ENCODE data around the gene USH2A.

USH2A gene

GRCh38 chr1:216303690-216304089 lies 119.6 kb downstream of the USH2A start:
- no peak for DNase-seq (ENCODE audit: extremely low read depth in 1 of 2, low read depth in 1 of 2)

DNA sequence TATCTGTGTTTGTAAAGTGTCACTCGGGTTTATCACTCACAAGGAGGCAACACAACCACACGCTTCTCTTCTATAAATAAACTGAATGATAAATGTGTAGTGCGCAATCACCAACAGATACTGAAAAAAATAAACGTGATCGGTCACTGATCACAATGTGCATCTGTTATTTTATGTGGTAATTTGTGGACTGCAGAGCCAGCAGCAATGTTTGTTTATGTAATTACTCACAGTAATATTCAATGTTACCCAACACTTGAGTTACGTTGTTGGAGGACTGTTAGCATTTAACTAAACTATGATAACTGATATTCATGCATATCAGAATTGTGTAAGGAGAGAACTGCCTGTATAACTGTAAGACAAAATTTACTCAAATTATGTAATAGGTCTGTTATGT lies 129.6 kb downstream of the USH2A start:
- no peak for DNase-seq (ENCODE audit: extremely low read depth in 1 of 2, low read depth in 1 of 2)

DNA sequence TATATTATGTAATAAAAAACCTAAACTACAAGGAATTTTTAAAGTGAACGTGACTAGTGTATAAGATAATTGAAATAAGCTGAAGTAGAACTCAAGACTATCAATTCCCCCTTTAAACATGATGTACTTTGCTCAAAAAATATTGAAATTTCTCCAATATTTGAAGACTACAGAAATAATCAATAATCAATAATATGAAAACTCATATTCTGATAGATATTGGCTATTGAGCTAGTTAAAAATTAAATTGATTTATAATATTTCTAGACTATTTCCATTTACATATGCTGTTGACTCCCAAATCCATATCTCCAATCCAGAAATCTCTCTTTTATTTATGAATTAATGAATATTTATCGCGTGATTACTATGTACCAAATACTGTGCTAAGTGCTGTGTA lies 133.2 kb downstream of the USH2A start:
- no peak for DNase-seq (ENCODE audit: extremely low read depth in 1 of 2, low read depth in 1 of 2)

- DNase-seq (ENCODE audit: extremely low read depth in 1 of 2, low read depth in 1 of 2), result no peak
These were observed 138.2 kb downstream of the USH2A start for GRCh38 chr1:216285052-216285451.

GRCh38 chr1:216281757-216282156 lies 141.5 kb downstream of the USH2A start:
- DNase-seq (ENCODE audit: extremely low read depth in 1 of 2, low read depth in 1 of 2), result no peak

- DNase-seq (ENCODE audit: extremely low read depth in 1 of 2, low read depth in 1 of 2), result no peak
These were observed 153.0 kb downstream of the USH2A start for GRCh38 chr1:216270086-216270773.

DNA sequence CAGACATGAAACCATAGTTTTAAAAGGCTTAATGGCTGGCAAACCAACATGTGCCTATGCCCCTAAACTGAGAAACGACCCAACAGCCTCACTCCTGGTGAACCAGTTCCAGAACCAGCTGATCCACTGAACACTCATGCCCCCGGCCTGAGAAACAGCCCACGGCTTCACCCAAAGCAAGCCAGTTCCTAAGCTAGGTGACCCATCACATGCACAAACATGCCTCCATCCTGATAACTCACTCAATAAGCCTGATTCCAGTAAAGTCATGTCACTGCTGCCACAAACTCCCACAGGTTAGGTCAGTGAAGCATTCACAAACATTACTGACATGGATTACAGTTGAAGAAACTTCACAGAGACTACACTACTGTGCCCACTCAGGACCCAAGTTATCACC lies 161.6 kb downstream of the USH2A start:
- no peak for DNase-seq (ENCODE audit: extremely low read depth in 1 of 2, low read depth in 1 of 2)

DNA sequence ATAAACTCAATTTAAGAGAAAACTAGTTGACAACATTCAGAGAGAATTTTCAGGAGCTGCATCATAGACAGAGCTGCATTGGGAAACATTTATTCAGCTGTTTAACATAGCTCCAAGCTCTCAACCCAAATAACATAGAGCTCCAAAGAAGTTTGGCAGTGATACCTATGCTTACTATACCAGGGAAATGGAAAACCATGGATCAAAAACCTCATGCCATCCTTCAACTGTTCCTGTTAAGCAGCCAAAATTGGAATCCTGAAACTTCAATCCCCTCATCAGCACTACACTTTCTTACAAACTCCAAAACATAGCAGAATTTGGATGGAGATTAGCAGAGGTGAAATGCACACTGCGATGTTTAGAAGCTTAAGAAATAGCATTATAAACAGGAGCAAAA lies 164.4 kb downstream of the USH2A start:
- no peak for DNase-seq (ENCODE audit: extremely low read depth in 1 of 2, low read depth in 1 of 2)

DNA sequence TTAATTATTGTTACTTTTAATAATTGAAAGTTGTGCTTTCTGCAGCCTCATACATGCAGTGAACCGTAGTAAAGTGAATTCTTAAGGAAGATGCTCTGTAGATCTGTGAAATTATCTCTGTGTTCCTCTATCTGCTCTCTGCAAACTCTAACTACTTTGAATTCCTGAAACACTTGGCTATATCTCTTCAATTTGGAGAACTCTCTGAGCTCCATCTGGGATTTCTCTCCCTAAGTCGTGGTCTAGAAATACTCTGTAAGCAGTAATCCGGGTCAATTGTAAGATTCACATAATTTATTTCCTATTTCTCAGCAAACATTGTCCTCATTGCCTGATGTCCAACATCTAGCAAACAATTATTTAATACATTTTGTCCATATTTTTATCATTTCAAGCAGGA lies 164.9 kb downstream of the USH2A start:
- DNase-seq (ENCODE audit: extremely low read depth in 1 of 2, low read depth in 1 of 2), result no peak

GRCh38 chr1:216250861-216251260 lies 172.4 kb downstream of the USH2A start:
- DNase-seq (ENCODE audit: extremely low read depth in 1 of 2, low read depth in 1 of 2), result no peak

DNA sequence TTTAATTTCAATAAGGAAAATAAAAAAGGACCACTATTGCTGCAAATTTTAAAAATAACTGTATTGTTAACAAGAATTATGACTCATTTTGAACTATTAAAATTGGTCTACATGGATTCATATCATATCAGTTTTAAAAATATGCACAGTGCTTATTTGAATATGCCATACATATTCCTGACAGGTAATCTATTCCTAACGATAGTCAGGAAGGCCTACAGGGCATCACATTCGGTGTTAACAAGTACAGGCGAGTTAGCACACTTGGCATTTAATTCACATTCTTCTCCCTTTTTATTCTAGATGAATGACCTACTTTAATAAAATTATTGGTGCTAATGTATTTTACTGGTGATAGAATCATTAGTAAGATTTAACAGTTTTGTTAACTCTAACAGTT lies 174.6 kb downstream of the USH2A start:
- no peak for DNase-seq (ENCODE audit: extremely low read depth in 1 of 2, low read depth in 1 of 2)

- no peak for DNase-seq (ENCODE audit: extremely low read depth in 1 of 2, low read depth in 1 of 2)
These were observed 175.3 kb downstream of the USH2A start for GRCh38 chr1:216247937-216248336.

DNA sequence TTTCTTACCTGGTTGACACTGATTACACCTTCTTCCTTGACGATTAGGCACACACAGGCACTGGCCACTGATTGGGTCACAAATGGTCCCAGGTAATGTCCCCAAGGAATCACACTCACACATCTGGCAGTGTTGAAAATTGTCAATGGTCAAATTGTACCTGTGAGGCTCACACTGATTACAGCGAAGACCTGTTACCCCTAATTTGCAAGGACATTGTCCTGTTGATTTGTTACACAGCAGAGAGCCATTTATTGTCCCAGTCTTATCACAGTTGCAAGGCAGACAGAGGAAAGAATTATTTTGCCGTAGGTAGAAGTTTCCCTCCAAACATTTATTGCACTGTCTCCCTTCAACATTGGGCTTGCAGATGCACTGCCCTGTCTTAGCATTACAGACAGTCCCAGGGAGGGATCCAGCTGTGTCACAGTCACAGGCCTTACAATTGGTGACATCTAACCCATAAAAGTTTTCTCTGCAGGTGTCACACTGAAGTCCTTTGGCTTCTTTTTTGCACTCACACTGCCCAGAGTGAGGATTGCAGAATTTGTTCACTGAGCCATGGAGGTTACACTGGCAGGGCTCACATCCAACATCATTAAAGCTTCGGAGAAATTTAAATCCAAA lies 176.6 kb downstream of the USH2A start:
- no peak for DNase-seq (ENCODE audit: extremely low read depth in 1 of 2, low read depth in 1 of 2)

DNA sequence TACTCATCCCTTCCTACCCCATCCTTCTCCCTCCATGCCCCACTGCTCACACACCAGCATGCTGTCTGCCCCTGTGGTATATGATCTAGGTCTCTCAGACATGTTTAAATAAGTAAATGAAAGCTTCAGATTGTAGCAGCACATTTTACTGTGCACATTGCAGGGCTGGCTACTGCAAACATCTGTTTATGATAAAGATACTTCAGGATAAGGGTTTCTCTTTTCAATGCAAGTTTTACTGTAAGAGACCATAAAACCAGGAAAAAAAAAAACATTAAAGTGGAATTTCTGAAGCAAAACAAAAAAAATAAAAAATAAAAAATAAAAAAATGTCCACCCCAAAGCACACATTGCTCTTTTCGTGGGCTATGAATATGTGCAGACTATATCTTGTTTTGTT lies 184.4 kb downstream of the USH2A start:
- no peak for DNase-seq (ENCODE audit: extremely low read depth in 1 of 2, low read depth in 1 of 2)

DNA sequence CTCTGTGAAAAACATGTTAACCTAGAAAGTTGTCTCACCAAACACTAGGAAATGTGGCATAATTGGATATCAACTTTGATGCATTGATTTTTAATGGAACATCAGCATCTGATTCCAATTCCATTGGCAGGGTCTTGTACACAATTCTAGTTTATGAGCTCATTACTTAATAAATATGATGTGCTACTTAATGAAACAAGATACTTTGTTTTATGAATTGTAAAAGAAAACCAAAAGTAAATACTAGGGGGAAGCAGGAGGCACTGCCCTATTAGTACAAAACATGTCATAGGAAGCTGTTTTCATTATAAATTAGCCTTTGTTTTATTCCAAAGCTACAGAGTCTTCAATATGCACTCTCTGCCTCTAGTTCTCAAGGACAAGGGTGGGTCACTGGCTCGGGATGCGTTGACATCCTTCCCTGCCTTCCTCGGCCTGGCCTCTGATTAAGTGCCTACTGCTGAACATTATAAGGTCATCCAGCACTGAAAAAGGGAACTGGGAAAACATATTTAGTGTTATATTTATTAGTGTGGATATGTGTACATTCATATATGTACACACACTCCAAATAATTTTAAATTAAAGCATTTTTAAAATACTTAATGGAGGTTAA lies 185.2 kb downstream of the USH2A start:
- no peak for DNase-seq (ENCODE audit: extremely low read depth in 1 of 2, low read depth in 1 of 2)

DNA sequence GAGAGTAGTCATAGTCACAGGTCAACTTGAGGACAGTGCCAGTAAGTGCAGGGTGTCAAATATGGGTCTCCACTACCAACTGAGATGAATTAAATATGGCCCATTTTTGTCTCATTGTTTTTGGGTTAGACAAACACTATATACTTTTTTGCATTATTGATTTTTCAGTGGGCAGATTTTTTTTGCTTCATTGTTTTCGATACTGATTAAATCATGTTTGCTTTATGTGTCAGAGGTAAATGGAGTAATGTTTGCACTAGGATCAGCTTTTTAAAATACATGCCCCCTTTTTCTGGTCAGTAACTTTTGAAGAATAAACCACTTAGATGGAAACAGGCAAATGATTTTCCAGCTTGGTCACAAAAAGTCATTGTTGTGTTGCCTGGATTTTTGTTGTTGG lies 199.0 kb downstream of the USH2A start:
- no peak for DNase-seq (ENCODE audit: extremely low read depth in 1 of 2, low read depth in 1 of 2)

GRCh38 chr1:216223486-216223885 lies 199.8 kb downstream of the USH2A start:
- no peak for DNase-seq (ENCODE audit: extremely low read depth in 1 of 2, low read depth in 1 of 2)

DNA sequence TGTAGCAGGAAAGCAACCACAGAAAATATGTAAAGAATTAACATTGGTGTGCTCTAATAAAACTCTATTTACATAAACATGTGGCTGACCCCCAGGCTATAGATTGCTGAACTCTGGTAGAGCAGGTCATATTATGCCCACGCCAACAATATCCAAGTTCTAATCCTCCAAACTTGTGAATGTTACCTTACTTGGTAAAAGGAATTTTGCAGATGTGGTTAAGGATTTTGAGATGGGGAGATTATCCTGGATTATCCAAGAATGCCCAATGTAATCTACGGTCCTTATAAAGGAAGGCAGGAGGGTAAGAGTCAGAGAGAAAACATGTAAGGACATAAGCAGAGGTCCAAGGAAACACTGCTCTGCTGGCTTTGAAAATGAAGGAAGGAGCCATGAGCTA lies 201.0 kb downstream of the USH2A start:
- DNase-seq (ENCODE audit: extremely low read depth in 1 of 2, low read depth in 1 of 2), result no peak

GRCh38 chr1:216221260-216221700 lies 202.0 kb downstream of the USH2A start:
- no peak for DNase-seq (ENCODE audit: extremely low read depth in 1 of 2, low read depth in 1 of 2)

- no peak for DNase-seq (ENCODE audit: extremely low read depth in 1 of 2, low read depth in 1 of 2)
These were observed 206.9 kb downstream of the USH2A start for GRCh38 chr1:216216305-216216704.

DNA sequence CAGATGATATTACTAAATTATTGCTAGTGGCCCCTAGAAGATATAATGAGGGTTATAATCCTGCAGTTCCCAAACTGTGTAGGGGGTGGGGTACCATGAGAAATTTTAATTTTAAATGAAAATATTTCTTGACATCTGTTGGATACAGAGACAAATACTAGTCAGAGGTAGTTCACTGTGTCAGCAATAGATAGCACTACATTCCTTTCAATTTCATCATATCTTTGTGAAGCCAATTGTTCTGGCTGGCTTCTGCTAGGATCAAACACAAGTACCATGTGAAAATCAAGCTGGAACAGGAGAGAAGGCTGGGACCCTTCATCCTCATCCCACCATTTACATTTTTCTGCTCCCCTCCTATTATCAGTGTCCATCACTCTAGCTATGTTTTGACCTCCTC lies 208.1 kb downstream of the USH2A start:
- no peak for DNase-seq (ENCODE audit: extremely low read depth in 1 of 2, low read depth in 1 of 2)

- DNase-seq (ENCODE audit: extremely low read depth in 1 of 2, low read depth in 1 of 2), result no peak
These were observed 210.4 kb downstream of the USH2A start for GRCh38 chr1:216212826-216213225.
